Brain pericyte (primary cell): ENCODE results near the gene ATP11A.

ENCODE experiments used
- DNase-seq: peaks from one replicate; pipeline ENCODE4 v3.0.0-alpha.2; 2012; ENCODE audit warnings: low read depth, low spot score

ATP11A gene

GRCh38 chr13:112759827-112760226, 70.0 kb downstream of the ATP11A start:
- DNase-seq: no peak

GRCh38 chr13:112760435-112760834, 70.6 kb downstream of the ATP11A start:
- DNase-seq: no peak

- no peak for DNase-seq
Observed at GRCh38 chr13:112760931-112761330, 71.1 kb downstream of the ATP11A start.

GRCh38 chr13:112761701-112762689, 72.2 kb downstream of the ATP11A start:
- no peak for DNase-seq

- DNase-seq: no peak
Observed at GRCh38 chr13:112762690-112763080, 72.8 kb downstream of the ATP11A start.

- DNase-seq: no peak
Observed at GRCh38 chr13:112764028-112764427, 74.2 kb downstream of the ATP11A start.

- no peak for DNase-seq
Observed at GRCh38 chr13:112764864-112765561, 75.2 kb downstream of the ATP11A start.

- DNase-seq: no peak
Observed at GRCh38 chr13:112765731-112766130, 75.9 kb downstream of the ATP11A start.

GRCh38 chr13:112766336-112766735, 76.5 kb downstream of the ATP11A start:
- no peak for DNase-seq

GRCh38 chr13:112767506-112768471, 78.0 kb downstream of the ATP11A start:
- DNase-seq: no peak

GRCh38 chr13:112768795-112769481, 79.1 kb downstream of the ATP11A start:
- DNase-seq: no peak

- no peak for DNase-seq
Observed at GRCh38 chr13:112769615-112770014, 79.8 kb downstream of the ATP11A start.

GRCh38 chr13:112770504-112770903, 80.7 kb downstream of the ATP11A start:
- no peak for DNase-seq

GRCh38 chr13:112771139-112771876, 81.5 kb downstream of the ATP11A start:
- no peak for DNase-seq

- DNase-seq: no peak
Observed at GRCh38 chr13:112771877-112772538, 82.2 kb downstream of the ATP11A start.

- no peak for DNase-seq
Observed at GRCh38 chr13:112772539-112772909, 82.7 kb downstream of the ATP11A start.

- DNase-seq: no peak
Observed at GRCh38 chr13:112772929-112773328, 83.1 kb downstream of the ATP11A start.

- DNase-seq: no peak
Observed at GRCh38 chr13:112773601-112774447, 84.0 kb downstream of the ATP11A start.

GRCh38 chr13:112774448-112774792, 84.6 kb downstream of the ATP11A start:
- no peak for DNase-seq
